GM19099 (cell line): ENCODE measurements around the gene LRCH1.

Source experiments
- POLR2A ChIP-seq: IDR thresholded peaks from 3 replicates; pipeline ENCODE4 v1.6.1; 2011; ENCODE audit warnings: low read depth; ENCODE audit not compliant: insufficient read length; ENCODE audit errors: extremely low read depth

LRCH1 gene

GRCh38 chr13:46530084-46530935 lies 22.7 kb upstream of the LRCH1 start:
- no peak for TF ChIP-seq POLR2A

- no peak for TF ChIP-seq POLR2A
These were observed 21.0 kb upstream of the LRCH1 start for GRCh38 chr13:46531953-46532352.

GRCh38 chr13:46535002-46535401 lies 18.0 kb upstream of the LRCH1 start:
- no peak for TF ChIP-seq POLR2A

- TF ChIP-seq POLR2A, result no peak
These were observed 17.1 kb upstream of the LRCH1 start for GRCh38 chr13:46535825-46536224.

GRCh38 chr13:46536341-46536740 lies 16.6 kb upstream of the LRCH1 start:
- no peak for TF ChIP-seq POLR2A

- TF ChIP-seq POLR2A, result no peak
These were observed 13.7 kb upstream of the LRCH1 start for GRCh38 chr13:46539231-46539630.

- no peak for TF ChIP-seq POLR2A
These were observed 11.8 kb upstream of the LRCH1 start for GRCh38 chr13:46541210-46541609.

- TF ChIP-seq POLR2A, result no peak
These were observed 10.1 kb upstream of the LRCH1 start for GRCh38 chr13:46542833-46543232.

- TF ChIP-seq POLR2A, result no peak
These were observed 9.7 kb upstream of the LRCH1 start for GRCh38 chr13:46543287-46543686.

- TF ChIP-seq POLR2A, result no peak
These were observed 8.8 kb upstream of the LRCH1 start for GRCh38 chr13:46544208-46544607.

GRCh38 chr13:46544811-46545210 lies 8.2 kb upstream of the LRCH1 start:
- no peak for TF ChIP-seq POLR2A

- TF ChIP-seq POLR2A, result no peak
These were observed 6.7 kb upstream of the LRCH1 start for GRCh38 chr13:46546084-46546768.

- no peak for TF ChIP-seq POLR2A
These were observed 2.1 kb upstream of the LRCH1 start for GRCh38 chr13:46550822-46551221.

GRCh38 chr13:46551410-46552302 lies 1.3 kb upstream of the LRCH1 start:
- no peak for TF ChIP-seq POLR2A

- TF ChIP-seq POLR2A, result no peak
These were observed 677 bp upstream of the LRCH1 start for GRCh38 chr13:46552303-46552682.
